PC-3 (cell line): ENCODE results near the gene GNAT2.

Source experiments
- CTCF ChIP-seq: fragments of 300-600 bp; sonication (generic); conservative IDR thresholded peaks from 2 replicates; pipeline ENCODE4 v1.5.1; 2017; ENCODE audit warnings: antibody characterized with exemption, low read depth, mild to moderate bottlenecking, low read length
- EZH2 ChIP-seq: fragments of 300-600 bp; sonication (generic); IDR thresholded peaks from one replicate; pipeline ENCODE4 v1.6.1; 2017; ENCODE audit warnings: antibody characterized with exemption, mild to moderate bottlenecking, low read length; ENCODE audit not compliant: unreplicated experiment
- EZH2phosphoT487 ChIP-seq: fragments of 300-600 bp; sonication (generic); IDR thresholded peaks from 2 replicates; pipeline ENCODE4 v1.6.1; 2018; ENCODE audit warnings: mild to moderate bottlenecking, antibody characterized with exemption, low read length, borderline replicate concordance

GRCh38 chr1:109668123-109668775 is 48.8 kb upstream of the GNAT2 start:
- TF ChIP-seq CTCF, result no peak
- TF ChIP-seq EZH2phosphoT487, result no peak
- TF ChIP-seq EZH2, result no peak
